Parathyroid adenoma (tissue), 2 donors: ENCODE results near the gene PDS5A.
"Not testable (repeated sequence)": the region's sequence is repeated elsewhere in the genome, so short reads cannot be mapped to it uniquely, and the experiment has no call there.

ENCODE experiments used
- H2AFZ ChIP-seq: fragments of 300-600 bp; sonication (generic); one replicate; pipeline ENCODE4 v1.7.0; 2017; ENCODE audit warnings: antibody characterized with exemption, mild to moderate bottlenecking
- H3K27ac ChIP-seq: fragments of 300-600 bp; sonication (generic); one replicate; pipeline ENCODE4 v1.7.0; 2017
- H3K27me3 ChIP-seq: fragments of 300-600 bp; sonication (generic); one replicate; pipeline ENCODE4 v1.7.0; 2017; ENCODE audit warnings: low read length; ENCODE audit not compliant: control insufficient read depth, insufficient read depth
- H3K36me3 ChIP-seq: fragments of 300-600 bp; sonication (generic); one replicate; pipeline ENCODE4 v1.7.0; 2017; ENCODE audit warnings: low read length; ENCODE audit not compliant: control insufficient read depth, insufficient read depth
- H3K4me1 ChIP-seq: fragments of 300-600 bp; sonication (generic); one replicate; pipeline ENCODE4 v1.7.0; 2017; ENCODE audit warnings: control low read depth
- H3K4me2 ChIP-seq: fragments of 300-600 bp; sonication (generic); one replicate; pipeline ENCODE4 v1.7.0; 2017; ENCODE audit warnings: low read length
- H3K4me3 ChIP-seq: fragments of 300-600 bp; sonication (generic); one replicate; pipeline ENCODE4 v1.7.0; 2017; ENCODE audit warnings: low read depth, low read length
- H3K79me2 ChIP-seq: fragments of 300-600 bp; sonication (generic); one replicate; pipeline ENCODE4 v1.7.0; 2017; ENCODE audit warnings: control low read depth
- H3K9ac ChIP-seq: fragments of 300-600 bp; sonication (generic); one replicate; pipeline ENCODE4 v1.7.0; 2017; ENCODE audit warnings: mild to moderate bottlenecking
- H3K9me3 ChIP-seq: fragments of 300-600 bp; sonication (generic); one replicate; pipeline ENCODE4 v1.7.0; 2017; ENCODE audit warnings: low read length; ENCODE audit not compliant: control insufficient read depth
- CTCF ChIP-seq: fragments of 300-600 bp; sonication (generic); IDR thresholded peaks from one replicate; pipeline ENCODE4 v1.7.0; 2017; ENCODE audit warnings: antibody characterized with exemption, mild to moderate bottlenecking
- donor health status: primary hyperparathyroidism.

PDS5A gene

GRCh38 chr4:39905656-39906055, 72.1 kb downstream of the PDS5A start:
- Histone ChIP-seq H3K27me3 (no peaks in the 10 kb centered on the region), H3K9me3 (no peaks in the 10 kb centered on the region), H2AFZ (no peak overlapping the region), H3K27ac (no peak overlapping the region), H3K4me2 (no peak overlapping the region), H3K9ac (no peak overlapping the region), H3K36me3 (no peaks in the 10 kb centered on the region), H3K79me2 (no peaks in the 10 kb centered on the region), H3K4me1 (no peaks in the 10 kb centered on the region), H3K4me3 (no peak overlapping the region)
- TF ChIP-seq CTCF = no peak

- H3K9ac ChIP-seq, H3K27me3 ChIP-seq, H3K36me3 ChIP-seq, H3K9me3 ChIP-seq, H3K79me2 ChIP-seq, H2AFZ ChIP-seq, H3K4me2 ChIP-seq, H3K27ac ChIP-seq, H3K4me3 ChIP-seq, H3K4me1 ChIP-seq: not testable (repeated sequence)
These were observed 72.7 kb downstream of the PDS5A start for GRCh38 chr4:39905019-39905418.

- H3K27ac ChIP-seq = no peak overlapping the region
- H2AFZ ChIP-seq = no peak overlapping the region
- no peaks in the 10 kb centered on the region for H3K36me3 ChIP-seq
- no peaks in the 10 kb centered on the region for H3K9me3 ChIP-seq
- H3K4me3 ChIP-seq = no peak overlapping the region
- H3K4me1 ChIP-seq = no peaks in the 10 kb centered on the region
- no peak for TF ChIP-seq CTCF
- H3K4me2 ChIP-seq = no peak overlapping the region
- no peaks in the 10 kb centered on the region for H3K79me2 ChIP-seq
- no peaks in the 10 kb centered on the region for H3K27me3 ChIP-seq
- no peak overlapping the region for H3K9ac ChIP-seq
These were observed 76.7 kb downstream of the PDS5A start for GRCh38 chr4:39900966-39901365.

- H3K36me3 ChIP-seq = no peaks in the 10 kb centered on the region
- no peak overlapping the region for H3K4me2 ChIP-seq
- H3K27me3 ChIP-seq = no peaks in the 10 kb centered on the region
- no peak overlapping the region for H3K27ac ChIP-seq
- no peak for TF ChIP-seq CTCF
- no peak overlapping the region for H2AFZ ChIP-seq
- no peaks in the 10 kb centered on the region for H3K9me3 ChIP-seq
- no peak overlapping the region for H3K9ac ChIP-seq
- H3K79me2 ChIP-seq = no peaks in the 10 kb centered on the region
- H3K4me1 ChIP-seq = no peaks in the 10 kb centered on the region
- no peak overlapping the region for H3K4me3 ChIP-seq
These were observed 78.4 kb downstream of the PDS5A start for GRCh38 chr4:39899291-39899690.

GRCh38 chr4:39898015-39898414, 79.7 kb downstream of the PDS5A start:
- Histone ChIP-seq H3K9me3 (no peaks in the 10 kb centered on the region), H3K4me1 (no peaks in the 10 kb centered on the region), H3K27ac (no peak overlapping the region), H3K79me2 (no peaks in the 10 kb centered on the region), H3K4me2 (no peak overlapping the region), H3K9ac (no peak overlapping the region), H3K4me3 (no peak overlapping the region), H3K36me3 (no peaks in the 10 kb centered on the region), H2AFZ (no peak overlapping the region), H3K27me3 (no peaks in the 10 kb centered on the region)
- no peak for TF ChIP-seq CTCF
